GM23248 (cell line): ENCODE results near the gene TWF2. TPM values are rescaled to one million over a fixed set of nuclear protein-coding genes. Genes with fewer than 3 reads are reported as not detected.
A peak's percentile ranks its signal among the peaks of the same experiment; 100 is the strongest.

Source experiments
- DNase-seq: peaks from one replicate; pipeline ENCODE4 v3.0.0-alpha.2; 2015
- H2AFZ ChIP-seq: fragments of 200-600 bp; sonication (generic); 2 replicates; pipeline ENCODE4 v1.6.1; 2016; ENCODE audit warnings: antibody characterized with exemption
- H3F3A ChIP-seq: fragments of 200-600 bp; sonication (generic); 2 replicates; pipeline ENCODE4 v1.6.1; 2016; ENCODE audit warnings: mild to moderate bottlenecking, antibody characterized with exemption, mixed run types; ENCODE audit not compliant: insufficient read depth
- H3K27ac ChIP-seq: fragments of 200-600 bp; sonication (generic); 2 replicates; pipeline ENCODE4 v1.5.1; 2016; ENCODE audit warnings: mild to moderate bottlenecking
- H3K27me3 ChIP-seq: fragments of 200-600 bp; sonication (generic); replicated peaks from 2 replicates; pipeline ENCODE4 v1.6.1; 2016; ENCODE audit warnings: mild to moderate bottlenecking; ENCODE audit not compliant: insufficient read depth
- H3K36me3 ChIP-seq: fragments of 200-600 bp; sonication (generic); 2 replicates; pipeline ENCODE4 v1.6.1; 2016; ENCODE audit warnings: low read depth, mild to moderate bottlenecking
- H3K4me1 ChIP-seq: fragments of 200-600 bp; sonication (generic); 2 replicates; pipeline ENCODE4 v1.6.1; 2016; ENCODE audit warnings: mild to moderate bottlenecking; ENCODE audit not compliant: insufficient read depth
- H3K4me2 ChIP-seq: fragments of 200-600 bp; sonication (generic); one replicate; pipeline ENCODE4 v1.6.1; 2016; ENCODE audit warnings: mild to moderate bottlenecking; ENCODE audit not compliant: unreplicated experiment
- H3K4me3 ChIP-seq: fragments of 200-600 bp; sonication (generic); 2 replicates; pipeline ENCODE4 v1.5.1; 2016; ENCODE audit warnings: mild to moderate bottlenecking
- H3K79me2 ChIP-seq: fragments of 200-600 bp; sonication (generic); 2 replicates; pipeline ENCODE4 v1.6.1; 2016; ENCODE audit warnings: mild to moderate bottlenecking; ENCODE audit not compliant: insufficient read depth
- H3K9ac ChIP-seq: fragments of 200-600 bp; sonication (generic); 2 replicates; pipeline ENCODE4 v1.6.1; 2016; ENCODE audit warnings: mild to moderate bottlenecking
- H3K9me2 ChIP-seq: fragments of 200-600 bp; sonication (generic); 2 replicates; pipeline ENCODE4 v1.6.1; 2016; ENCODE audit warnings: mixed run types, mild to moderate bottlenecking, moderate library complexity; ENCODE audit not compliant: insufficient read depth
- H3K9me3 ChIP-seq: fragments of 200-600 bp; sonication (generic); one replicate; pipeline ENCODE4 v1.6.1; 2017; ENCODE audit warnings: low read depth
- H4K20me1 ChIP-seq: fragments of 200-600 bp; sonication (generic); 2 replicates; pipeline ENCODE4 v1.6.0; 2016; ENCODE audit not compliant: insufficient read depth
- EZH2 ChIP-seq: fragments of 200-600 bp; sonication (generic); IDR thresholded peaks from 2 replicates; pipeline ENCODE4 v1.6.1; 2018; ENCODE audit warnings: antibody characterized with exemption, mild to moderate bottlenecking; ENCODE audit not compliant: insufficient read depth, poor library complexity, severe bottlenecking
- EZH2phosphoT487 ChIP-seq: fragments of 200-600 bp; sonication (generic); IDR thresholded peaks from 2 replicates; pipeline ENCODE4 v1.6.1; 2018; ENCODE audit warnings: antibody characterized with exemption, moderate library complexity, mild to moderate bottlenecking, low read depth; ENCODE audit not compliant: insufficient read depth
- WGBS, 2 experiments: methylation state at CpG; one replicate each; pipeline ENCODE4 v1.1.6; 2015 to 2017; ENCODE audit warnings: low lambda C conversion rate in 2 of 2, low coverage in 1 of 2; ENCODE audit errors: missing lambda C conversion rate in 2 of 2; 5-methylcytosine and 5-hydroxymethylcytosine counted together
- in situ Hi-C: fragments of 300-500 bp; cut with MboI; formaldehyde crosslinking; loops from 2 replicates; pipeline ENCODE4 v1.15.0; 2020
- polyA plus RNA-seq: library from polyadenylated mRNA; unstranded; fragments of >200 nt; fragmentation: Nextera tagmentation; extraction: Ambion mirVana; gene quantifications from 2 replicates; pipeline ENCODE4 v1.2.1, GENCODE V29; 2016
- total RNA-seq: library from RNA; depleted of rRNA; stranded (reverse); fragments of >200 nt; shearing (Covaris generic); gene quantifications from 2 replicates; pipeline ENCODE4 v1.2.3, GENCODE V29; 2014

TWF2 gene
- total and polyA plus RNA-seq, 2 experiments from 2014 or later, result 95.1 to 137 TPM

DNA sequence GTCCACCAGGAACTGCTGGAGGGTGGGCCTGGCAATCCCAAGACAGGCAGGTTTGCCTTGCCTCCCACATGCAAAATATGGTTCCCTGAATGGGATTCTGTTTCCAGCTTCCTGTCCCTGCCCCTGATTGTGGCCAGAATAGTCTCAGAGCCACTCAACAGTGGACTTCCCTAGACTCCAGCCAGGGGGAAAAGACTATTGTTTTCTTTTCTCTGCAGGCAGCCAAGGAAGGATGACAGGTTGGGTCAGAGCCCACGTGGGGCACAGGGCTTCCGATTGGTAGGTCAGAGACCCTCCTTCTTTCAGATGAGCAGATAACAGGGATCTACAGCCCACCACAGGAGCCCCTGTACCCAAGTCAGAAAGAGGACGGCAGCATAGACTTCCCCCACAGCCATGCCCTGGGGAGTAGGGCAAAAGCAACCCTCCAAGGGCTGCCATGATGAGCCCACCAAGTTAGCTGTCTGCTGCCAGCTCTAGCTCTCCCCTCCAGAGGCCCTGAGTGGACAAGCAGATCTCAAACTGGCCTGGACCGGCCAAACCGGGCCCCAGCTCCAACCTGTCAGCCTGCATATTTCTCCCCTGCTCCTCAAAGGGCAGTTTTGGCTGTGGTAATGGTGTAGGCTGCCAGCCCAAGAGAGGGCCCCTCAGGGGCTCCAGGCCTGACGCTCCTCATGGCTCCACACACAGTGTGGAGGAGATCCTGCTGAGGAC, 19.9 kb downstream of the TWF2 start:
- no peak for TF ChIP-seq EZH2
- TF ChIP-seq EZH2phosphoT487, result no peak
- in situ Hi-C loops, result no loop called here
- H3K27me3 ChIP-seq, result no peaks in the 10 kb centered on the region
- H3K9ac ChIP-seq, result no peak overlapping the region
- H4K20me1 ChIP-seq, result no peaks in the 10 kb centered on the region
- 0 out of 2 replicates have a peak, but pooled peaks cover 5% of the 10 kb centered on the region for H3K36me3 ChIP-seq
- H3K4me1 ChIP-seq, result peaks cover 13% of the 10 kb centered on the region
- H3K79me2 ChIP-seq, result no peaks in the 10 kb centered on the region
- H3K4me3 ChIP-seq, result no peak overlapping the region
- H3F3A ChIP-seq, result peaks cover 24% of the 10 kb centered on the region
- H3K4me2 ChIP-seq, result no peak overlapping the region
- H3K9me2 ChIP-seq, result no peaks in the 10 kb centered on the region
- H2AFZ ChIP-seq, result no peak overlapping the region
- no peaks in the 10 kb centered on the region for H3K9me3 ChIP-seq
- H3K27ac ChIP-seq, result no peak overlapping the region
- DNase-seq, result no peak
- 80 to 81% methylated on average over 6 of the region's 6 CpGs for WGBS, 2 experiments

DNA sequence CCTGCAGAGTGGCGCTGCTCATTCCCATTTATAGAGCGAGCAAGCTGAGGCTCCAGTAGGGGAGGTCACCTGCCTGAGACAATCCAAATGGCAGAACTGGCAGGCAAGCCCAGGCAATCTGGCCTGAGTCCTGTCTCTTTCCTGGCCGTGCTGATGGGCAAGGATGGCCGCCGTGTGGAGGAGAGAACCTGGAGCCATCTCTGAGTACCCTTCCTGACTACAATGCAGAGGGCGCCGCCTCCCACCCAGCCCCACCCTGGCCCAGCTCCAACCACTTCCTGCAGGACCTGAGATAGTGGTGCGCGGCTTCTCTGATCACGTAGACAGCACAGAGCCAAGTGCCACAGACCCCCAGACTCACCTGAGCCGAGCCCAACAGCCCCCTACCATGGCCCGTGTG, 20.5 kb downstream of the TWF2 start:
- no peak for DNase-seq
- no peak overlapping the region for H3K9ac ChIP-seq
- H4K20me1 ChIP-seq, result no peaks in the 10 kb centered on the region
- no peaks in the 10 kb centered on the region for H3K9me2 ChIP-seq
- WGBS, 2 experiments, result 94 to 96% methylated on average over 12 of the region's 12 CpGs
- H3K4me2 ChIP-seq, result no peak overlapping the region
- TF ChIP-seq EZH2phosphoT487, result no peak
- TF ChIP-seq EZH2, result no peak
- H3K4me1 ChIP-seq, result peaks cover 13% of the 10 kb centered on the region
- peaks cover 11% of the 10 kb centered on the region; the same call in 1 of the 2 replicates for H3K36me3 ChIP-seq
- H3K4me3 ChIP-seq, result no peak overlapping the region
- no peak overlapping the region for H2AFZ ChIP-seq
- H3K79me2 ChIP-seq, result no peaks in the 10 kb centered on the region
- H3K9me3 ChIP-seq, result no peaks in the 10 kb centered on the region
- H3K27me3 ChIP-seq, result no peaks in the 10 kb centered on the region
- in situ Hi-C loops, result no loop called here
- peaks cover 29% of the 10 kb centered on the region for H3F3A ChIP-seq
- no peak overlapping the region for H3K27ac ChIP-seq

DNA sequence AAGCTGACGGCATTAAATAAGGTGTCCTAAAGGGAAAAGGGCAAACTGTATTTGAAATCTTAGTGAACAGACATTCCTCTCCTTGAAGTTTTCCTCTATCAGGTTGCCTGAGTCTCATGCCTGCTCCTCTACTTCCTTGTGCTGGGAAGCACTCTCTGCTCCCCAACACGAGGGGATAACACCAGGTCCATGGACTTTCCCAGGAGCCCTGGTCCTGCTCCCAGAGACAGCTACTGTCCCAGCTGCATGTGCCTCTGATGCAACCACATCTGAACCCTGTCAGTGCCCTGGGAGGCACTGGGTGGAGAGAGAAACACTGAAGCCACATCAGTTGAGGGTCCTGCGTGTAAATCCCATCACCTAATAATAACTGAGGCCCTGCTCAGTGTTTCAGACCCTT, 20.9 kb downstream of the TWF2 start:
- DNase-seq, result no peak
- WGBS, 2 experiments, result 91 to 93% methylated on average over 3 of the region's 3 CpGs
- Histone ChIP-seq H3K27me3 (no peaks in the 10 kb centered on the region), H3K9me3 (no peaks in the 10 kb centered on the region), H3K9ac (no peak overlapping the region), H3K4me2 (no peak overlapping the region), H3K27ac (no peak overlapping the region), H3F3A (peaks cover 31% of the 10 kb centered on the region), H4K20me1 (no peaks in the 10 kb centered on the region), H3K36me3 (peaks cover 16% of the 10 kb centered on the region; the same call in 1 of the 2 replicates), H2AFZ (no peak overlapping the region), H3K4me3 (no peak overlapping the region), H3K79me2 (no peaks in the 10 kb centered on the region), H3K4me1 (peaks cover 13% of the 10 kb centered on the region), H3K9me2 (no peaks in the 10 kb centered on the region)
- in situ Hi-C loops, result no loop called here
- TF ChIP-seq EZH2 (no peak), EZH2phosphoT487 (no peak)

DNA sequence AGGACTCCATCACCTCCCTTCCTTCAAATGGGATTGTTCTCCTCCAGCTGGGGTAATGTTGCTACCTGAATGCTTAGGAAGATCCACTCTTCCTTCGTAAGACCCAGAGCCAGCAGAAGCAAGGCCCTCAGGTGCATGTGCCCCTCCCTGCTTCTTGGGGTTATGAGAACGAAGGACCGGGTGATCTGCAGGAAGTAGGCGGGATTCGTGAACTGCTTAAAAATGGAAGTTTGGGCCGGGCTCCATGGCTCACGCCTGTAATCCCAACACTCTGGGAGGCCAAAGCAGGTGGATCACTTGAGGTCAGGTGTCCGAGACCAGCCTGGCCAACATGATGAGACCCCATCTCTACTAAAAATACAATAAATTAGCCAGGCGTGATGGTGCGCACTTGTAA, 21.6 kb downstream of the TWF2 start:
- H3K9ac ChIP-seq, result no peak overlapping the region

More for the DNA sequence above, 21.6 kb downstream of the TWF2 start:
- no peak overlapping the region for H3K4me3 ChIP-seq
- H3K4me1 ChIP-seq, result peaks cover 13% of the 10 kb centered on the region
- H4K20me1 ChIP-seq, result no peaks in the 10 kb centered on the region
- H3K27ac ChIP-seq, result 0 out of 2 replicates have a peak overlapping the region, but pooled peaks have one; percentile 0
- no peak for TF ChIP-seq EZH2
- TF ChIP-seq EZH2phosphoT487, result no peak
- no peak for DNase-seq
- H3K36me3 ChIP-seq, result peaks cover 19% of the 10 kb centered on the region; the same call in 1 of the 2 replicates
- in situ Hi-C loops, result no loop called here
- no peak overlapping the region for H2AFZ ChIP-seq
- peak overlapping the region; percentile 48 for H3K4me2 ChIP-seq
- no peaks in the 10 kb centered on the region for H3K79me2 ChIP-seq
- no peaks in the 10 kb centered on the region for H3K27me3 ChIP-seq
- H3K9me3 ChIP-seq, result no peaks in the 10 kb centered on the region
- 85 to 91% methylated on average over 10 of the region's 10 CpGs for WGBS, 2 experiments
- H3F3A ChIP-seq, result peaks cover 31% of the 10 kb centered on the region
- H3K9me2 ChIP-seq, result no peaks in the 10 kb centered on the region
